ENCODE measurements around the gene KLHL35. TPM values are rescaled to one million over a fixed set of nuclear protein-coding genes. Genes with fewer than 3 reads are reported as not detected.

Gene KLHL35
- total and polyA plus RNA-seq, 2 of the 4 experiments (the other 2 are of a cell fraction): 1.6 to 3.3 TPM

DNA sequence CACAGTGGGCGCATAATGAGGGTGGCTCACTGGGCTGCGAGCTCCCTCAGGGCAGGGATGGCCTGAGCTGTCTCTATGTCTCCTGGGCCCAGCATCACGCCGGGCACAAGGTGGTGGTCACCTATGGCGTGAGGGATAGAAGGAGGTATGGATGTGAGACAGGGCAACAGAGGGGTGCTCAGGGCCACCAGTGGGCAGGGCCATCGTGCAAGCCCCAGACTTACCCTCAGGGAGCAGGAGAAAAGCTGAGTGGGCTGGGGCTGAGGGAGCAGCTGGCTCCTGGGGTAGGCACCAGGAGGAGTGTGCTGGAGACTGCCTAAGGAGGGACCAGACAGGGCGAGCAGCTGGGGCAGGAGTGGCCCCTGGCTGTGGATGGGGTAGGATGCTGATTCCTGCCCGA is 34.3 kb upstream of the KLHL35 start:
- Histone ChIP-seq H3K27ac (ENCODE audit: insufficient read depth, low read length) (no peak overlapping the region), H3K4me2 (ENCODE audit: low read depth, low read length) (no peak overlapping the region), H2AK5ac (ENCODE audit: low read depth, low read length) (no peak overlapping the region), H3K79me1 (ENCODE audit: low read depth in 1 of 2, low read length in 2 of 2) (no peaks in the 10 kb centered on the region), H3K4me3 (ENCODE audit: insufficient read depth, low read depth, low read length) (no peak overlapping the region), H2BK20ac (ENCODE audit: low read depth, low read length) (no peak overlapping the region), H2BK120ac (ENCODE audit: low read depth, low read length) (no peak overlapping the region), H2AFZ (replicated peaks; ENCODE audit: low read length, poor library complexity) (no peak overlapping the region), H2AK9ac (replicated peaks; ENCODE audit: low read depth, low read length, poor library complexity) (no peak overlapping the region), H3K9me1 (ENCODE audit: insufficient read depth, low read length) (0 out of 2 replicates have a peak, but pooled peaks cover 8% of the 10 kb centered on the region), H3K56ac (ENCODE audit: extremely low read depth, insufficient read depth, low read length) (no peak overlapping the region), H3K18ac (ENCODE audit: low read depth, low read length) (no peak overlapping the region), H4K8ac (ENCODE audit: low read depth in 2 of 2, low read length in 2 of 2) (no peak overlapping the region), H3K4me1 (ENCODE audit: control insufficient read depth, insufficient read depth, low read length) (peaks cover 22% of the 10 kb centered on the region), H3K4ac (ENCODE audit: low read depth, low read length) (no peak overlapping the region; the same call in 1 of the 2 replicates), H3K27me3 (ENCODE audit: control insufficient read depth, insufficient read depth, low read length) (no peaks in the 10 kb centered on the region), H3K9ac (ENCODE audit: low read depth, low read length) (no peak overlapping the region), H3K14ac (replicated peaks; ENCODE audit: low read depth, low read length) (no peak overlapping the region), H3K9me3 (ENCODE audit: control insufficient read depth, insufficient read depth, low read length) (no peaks in the 10 kb centered on the region), H4K5ac (ENCODE audit: low read depth, low read length) (no peak overlapping the region), H3K23ac (ENCODE audit: low read depth, low read length) (no peak overlapping the region), H2BK5ac (ENCODE audit: low read depth, low read length, poor library complexity, severe bottlenecking) (no peak overlapping the region), H4K20me1 (ENCODE audit: insufficient read depth, low read length) (no peaks in the 10 kb centered on the region), H3K36me3 (ENCODE audit: control insufficient read depth, insufficient read depth, low read length) (no peaks in the 10 kb centered on the region), H4K91ac (ENCODE audit: insufficient read depth, low read depth, low read length) (no peak overlapping the region), H2BK15ac (ENCODE audit: low read depth, low read length) (no peak overlapping the region)
- TF ChIP-seq FOS (IDR thresholded peaks at IDR 0.05; ENCODE audit: low read depth, low read length) (no peak), MAZ (IDR thresholded peaks at IDR 0.05; ENCODE audit: borderline replicate concordance, low read depth, low read length) (no peak), NFE2L2 (IDR thresholded peaks at IDR 0.05; ENCODE audit: low read depth, low read length) (no peak), MAFK (IDR thresholded peaks at IDR 0.05; ENCODE audit: low read depth, low read length) (no peak), BHLHE40 (IDR thresholded peaks at IDR 0.05; ENCODE audit: low read depth, low read length) (no peak), CHD1 (IDR thresholded peaks at IDR 0.05; ENCODE audit: low read depth, low read length) (no peak), POLR2A (IDR thresholded peaks at IDR 0.05; ENCODE audit: low read depth, low read length) (no peak), CEBPB (IDR thresholded peaks at IDR 0.05; ENCODE audit: low read depth, low read length) (no peak), RFX5 (IDR thresholded peaks at IDR 0.05; ENCODE audit: low read depth, low read length) (no peak), MXI1 (IDR thresholded peaks at IDR 0.05; ENCODE audit: borderline replicate concordance, low read depth, low read length) (no peak), RAD21 (IDR thresholded peaks at IDR 0.05; ENCODE audit: low read length) (no peak), RCOR1 (IDR thresholded peaks at IDR 0.05; ENCODE audit: insufficient replicate concordance, low read length) (no peak), SMC3 (IDR thresholded peaks at IDR 0.05; ENCODE audit: low read depth, low read length) (no peak)
- TF ChIP-seq, protein P1, sequence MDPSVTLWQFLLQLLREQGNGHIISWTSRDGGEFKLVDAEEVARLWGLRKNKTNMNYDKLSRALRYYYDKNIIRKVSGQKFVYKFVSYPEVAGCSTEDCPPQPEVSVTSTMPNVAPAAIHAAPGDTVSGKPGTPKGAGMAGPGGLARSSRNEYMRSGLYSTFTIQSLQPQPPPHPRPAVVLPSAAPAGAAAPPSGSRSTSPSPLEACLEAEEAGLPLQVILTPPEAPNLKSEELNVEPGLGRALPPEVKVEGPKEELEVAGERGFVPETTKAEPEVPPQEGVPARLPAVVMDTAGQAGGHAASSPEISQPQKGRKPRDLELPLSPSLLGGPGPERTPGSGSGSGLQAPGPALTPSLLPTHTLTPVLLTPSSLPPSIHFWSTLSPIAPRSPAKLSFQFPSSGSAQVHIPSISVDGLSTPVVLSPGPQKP (IDR thresholded peaks at IDR 0.05; ENCODE audit: borderline replicate concordance, low read depth, low read length): no peak
- TF ChIP-seq, protein P2, sequence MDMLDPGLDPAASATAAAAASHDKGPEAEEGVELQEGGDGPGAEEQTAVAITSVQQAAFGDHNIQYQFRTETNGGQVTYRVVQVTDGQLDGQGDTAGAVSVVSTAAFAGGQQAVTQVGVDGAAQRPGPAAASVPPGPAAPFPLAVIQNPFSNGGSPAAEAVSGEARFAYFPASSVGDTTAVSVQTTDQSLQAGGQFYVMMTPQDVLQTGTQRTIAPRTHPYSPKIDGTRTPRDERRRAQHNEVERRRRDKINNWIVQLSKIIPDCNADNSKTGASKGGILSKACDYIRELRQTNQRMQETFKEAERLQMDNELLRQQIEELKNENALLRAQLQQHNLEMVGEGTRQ (IDR thresholded peaks at IDR 0.05; ENCODE audit: low read depth, low read length): no peak
- TF ChIP-seq, protein P3, sequence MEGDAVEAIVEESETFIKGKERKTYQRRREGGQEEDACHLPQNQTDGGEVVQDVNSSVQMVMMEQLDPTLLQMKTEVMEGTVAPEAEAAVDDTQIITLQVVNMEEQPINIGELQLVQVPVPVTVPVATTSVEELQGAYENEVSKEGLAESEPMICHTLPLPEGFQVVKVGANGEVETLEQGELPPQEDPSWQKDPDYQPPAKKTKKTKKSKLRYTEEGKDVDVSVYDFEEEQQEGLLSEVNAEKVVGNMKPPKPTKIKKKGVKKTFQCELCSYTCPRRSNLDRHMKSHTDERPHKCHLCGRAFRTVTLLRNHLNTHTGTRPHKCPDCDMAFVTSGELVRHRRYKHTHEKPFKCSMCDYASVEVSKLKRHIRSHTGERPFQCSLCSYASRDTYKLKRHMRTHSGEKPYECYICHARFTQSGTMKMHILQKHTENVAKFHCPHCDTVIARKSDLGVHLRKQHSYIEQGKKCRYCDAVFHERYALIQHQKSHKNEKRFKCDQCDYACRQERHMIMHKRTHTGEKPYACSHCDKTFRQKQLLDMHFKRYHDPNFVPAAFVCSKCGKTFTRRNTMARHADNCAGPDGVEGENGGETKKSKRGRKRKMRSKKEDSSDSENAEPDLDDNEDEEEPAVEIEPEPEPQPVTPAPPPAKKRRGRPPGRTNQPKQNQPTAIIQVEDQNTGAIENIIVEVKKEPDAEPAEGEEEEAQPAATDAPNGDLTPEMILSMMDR (conservative IDR thresholded peaks at IDR 0.05; ENCODE audit: low read depth, low read length): no peak
- CTCF ChIA-PET: no interaction called here
- intact Hi-C loops (cut with micrococcal nuclease): loop anchor here (5.0 kb wide), 1 partner anchor 50 kb away; no protein-coding TSS in a partner anchor
- POLR2A ChIA-PET (ENCODE audit: unreplicated experiment): no interaction called here
- DNase-seq: no peak
- BruUV-seq (replicated peaks): no TSS peak
- WGBS, 2 experiments (ENCODE audit: extremely low coverage in 2 of 2, insufficient read length in 1 of 2): 93% methylated on average over 4 of the region's 8 CpGs; no CpG with 5 or more reads in 1 of the 2 experiments
- in situ Hi-C loops (cut with MboI; ENCODE audit: low sequenced_read_pairs): no loop called here
- no peak for ATAC-seq (ENCODE audit: low read depth)
- dilution Hi-C loops (cut with HindIII; ENCODE audit: low sequenced_read_pairs, unreplicated experiment): no loop called here

Measured in IMR-90 (cell line).